Measurements from ENCODE around the gene PALS1.

DNA sequence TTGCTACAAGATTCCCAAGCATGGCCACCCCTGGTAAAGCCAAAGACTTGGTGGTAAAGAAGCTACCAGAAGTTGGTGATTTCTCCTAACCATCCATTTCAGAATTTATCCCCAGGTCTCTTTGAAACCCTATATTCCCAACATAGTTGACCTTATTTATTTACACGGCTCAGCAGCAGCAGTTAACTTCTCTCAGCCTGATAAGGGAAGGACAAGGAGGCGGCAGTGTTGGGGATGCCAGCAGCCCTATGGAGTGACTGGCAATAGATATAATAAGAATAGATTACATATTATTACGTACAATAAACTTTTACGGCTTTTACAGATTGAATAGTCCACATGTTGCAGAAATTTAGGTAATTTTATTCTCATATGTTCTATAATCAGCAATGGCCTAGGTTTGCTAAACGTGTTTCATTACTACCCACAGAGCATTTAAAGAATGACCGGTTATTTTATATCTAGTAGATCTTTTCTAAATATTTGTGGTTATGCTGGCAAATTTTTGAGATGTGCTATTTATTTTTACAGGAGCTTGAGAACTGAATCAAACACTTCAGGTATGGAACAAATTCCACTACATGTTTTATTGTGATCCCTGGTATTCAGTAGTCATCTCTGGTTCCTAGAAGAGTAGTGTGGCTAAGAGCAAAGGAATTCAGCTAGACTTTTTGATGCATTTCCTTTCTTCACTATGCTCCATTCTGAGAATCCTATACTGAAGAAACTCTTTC, 19.8 kb upstream of the PALS1 start:
- TF ChIP-seq, protein P1, sequence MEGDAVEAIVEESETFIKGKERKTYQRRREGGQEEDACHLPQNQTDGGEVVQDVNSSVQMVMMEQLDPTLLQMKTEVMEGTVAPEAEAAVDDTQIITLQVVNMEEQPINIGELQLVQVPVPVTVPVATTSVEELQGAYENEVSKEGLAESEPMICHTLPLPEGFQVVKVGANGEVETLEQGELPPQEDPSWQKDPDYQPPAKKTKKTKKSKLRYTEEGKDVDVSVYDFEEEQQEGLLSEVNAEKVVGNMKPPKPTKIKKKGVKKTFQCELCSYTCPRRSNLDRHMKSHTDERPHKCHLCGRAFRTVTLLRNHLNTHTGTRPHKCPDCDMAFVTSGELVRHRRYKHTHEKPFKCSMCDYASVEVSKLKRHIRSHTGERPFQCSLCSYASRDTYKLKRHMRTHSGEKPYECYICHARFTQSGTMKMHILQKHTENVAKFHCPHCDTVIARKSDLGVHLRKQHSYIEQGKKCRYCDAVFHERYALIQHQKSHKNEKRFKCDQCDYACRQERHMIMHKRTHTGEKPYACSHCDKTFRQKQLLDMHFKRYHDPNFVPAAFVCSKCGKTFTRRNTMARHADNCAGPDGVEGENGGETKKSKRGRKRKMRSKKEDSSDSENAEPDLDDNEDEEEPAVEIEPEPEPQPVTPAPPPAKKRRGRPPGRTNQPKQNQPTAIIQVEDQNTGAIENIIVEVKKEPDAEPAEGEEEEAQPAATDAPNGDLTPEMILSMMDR (IDR thresholded peaks at IDR 0.05; ENCODE audit: control extremely low read depth in 1 of 3, insufficient read depth in 1 of 3, low read depth in 1 of 3, low read length in 3 of 3) = no peak
- TF ChIP-seq RFX5 (IDR thresholded peaks at IDR 0.05; ENCODE audit: borderline replicate concordance, low read depth, low read length) (no peak), TCF12 (IDR thresholded peaks at IDR 0.05; ENCODE audit: low read depth, low read length) (no peak), POLR2A (IDR thresholded peaks at IDR 0.05; ENCODE audit: control extremely low read depth in 1 of 2, low read depth in 2 of 2, low read length in 2 of 2) (no peak), EZH2 (IDR thresholded peaks at IDR 0.05; ENCODE audit: low read depth, low read length, severe bottlenecking) (no peak), BRCA1 (IDR thresholded peaks at IDR 0.05; ENCODE audit: low read depth, low read length) (no peak), GTF2F1 (IDR thresholded peaks at IDR 0.05; ENCODE audit: borderline replicate concordance, low read depth, low read length) (no peak), CEBPB (IDR thresholded peaks at IDR 0.05; ENCODE audit: low read depth, low read length) (no peak), TAF1 (IDR thresholded peaks at IDR 0.05; ENCODE audit: low read depth, low read length) (no peak), SRF (IDR thresholded peaks at IDR 0.05; ENCODE audit: low read depth, low read length) (no peak), SP1 (IDR thresholded peaks at IDR 0.05; ENCODE audit: low read depth, low read length) (no peak), CHD2 (IDR thresholded peaks at IDR 0.05; ENCODE audit: low read length) (no peak)
- TF ChIP-seq, protein P2, sequence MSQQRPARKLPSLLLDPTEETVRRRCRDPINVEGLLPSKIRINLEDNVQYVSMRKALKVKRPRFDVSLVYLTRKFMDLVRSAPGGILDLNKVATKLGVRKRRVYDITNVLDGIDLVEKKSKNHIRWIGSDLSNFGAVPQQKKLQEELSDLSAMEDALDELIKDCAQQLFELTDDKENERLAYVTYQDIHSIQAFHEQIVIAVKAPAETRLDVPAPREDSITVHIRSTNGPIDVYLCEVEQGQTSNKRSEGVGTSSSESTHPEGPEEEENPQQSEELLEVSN (IDR thresholded peaks at IDR 0.05) = no peak
